Measurements from ENCODE around the gene RAC3.

The RAC3 gene

DNA sequence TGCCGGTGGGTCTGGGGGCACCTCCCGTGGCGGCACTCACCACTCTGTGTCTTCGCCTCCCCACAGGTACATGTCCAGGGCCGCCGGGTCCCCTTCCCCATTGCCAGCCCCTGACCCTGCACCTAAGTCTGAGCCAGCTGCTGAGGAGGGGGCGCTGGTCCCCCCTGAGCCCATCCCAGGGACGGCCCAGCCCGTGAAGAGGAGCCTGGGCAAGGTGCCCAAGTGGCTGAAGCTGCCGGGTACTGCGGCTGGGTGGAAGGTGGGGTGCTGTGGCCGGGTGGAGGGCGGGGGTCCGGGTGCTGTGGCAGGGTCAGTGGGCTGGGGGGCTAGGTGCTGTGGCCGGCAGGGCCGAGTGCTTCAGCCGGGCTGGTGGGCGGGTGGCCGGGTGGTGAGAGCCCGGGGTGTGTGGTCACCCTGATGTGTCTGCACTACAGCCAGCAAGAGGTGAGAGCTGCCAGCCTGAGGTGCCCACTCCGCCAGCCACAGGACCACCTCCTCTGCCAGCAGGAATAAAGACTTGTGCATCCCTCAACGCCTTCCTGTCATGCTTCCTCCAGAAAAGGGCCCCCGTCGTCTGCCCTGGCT, 14.5 kb upstream of the RAC3 start:
- no peak overlapping the region for H3K4me3 ChIP-seq (ENCODE audit: low read depth, low read length)
- TF ChIP-seq, protein P1, sequence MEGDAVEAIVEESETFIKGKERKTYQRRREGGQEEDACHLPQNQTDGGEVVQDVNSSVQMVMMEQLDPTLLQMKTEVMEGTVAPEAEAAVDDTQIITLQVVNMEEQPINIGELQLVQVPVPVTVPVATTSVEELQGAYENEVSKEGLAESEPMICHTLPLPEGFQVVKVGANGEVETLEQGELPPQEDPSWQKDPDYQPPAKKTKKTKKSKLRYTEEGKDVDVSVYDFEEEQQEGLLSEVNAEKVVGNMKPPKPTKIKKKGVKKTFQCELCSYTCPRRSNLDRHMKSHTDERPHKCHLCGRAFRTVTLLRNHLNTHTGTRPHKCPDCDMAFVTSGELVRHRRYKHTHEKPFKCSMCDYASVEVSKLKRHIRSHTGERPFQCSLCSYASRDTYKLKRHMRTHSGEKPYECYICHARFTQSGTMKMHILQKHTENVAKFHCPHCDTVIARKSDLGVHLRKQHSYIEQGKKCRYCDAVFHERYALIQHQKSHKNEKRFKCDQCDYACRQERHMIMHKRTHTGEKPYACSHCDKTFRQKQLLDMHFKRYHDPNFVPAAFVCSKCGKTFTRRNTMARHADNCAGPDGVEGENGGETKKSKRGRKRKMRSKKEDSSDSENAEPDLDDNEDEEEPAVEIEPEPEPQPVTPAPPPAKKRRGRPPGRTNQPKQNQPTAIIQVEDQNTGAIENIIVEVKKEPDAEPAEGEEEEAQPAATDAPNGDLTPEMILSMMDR (IDR thresholded peaks at IDR 0.05; ENCODE audit: low read depth, low read length) = no peak
- no peak for DNase-seq (ENCODE audit: low read depth, low spot score)
- in situ Hi-C loops (cut with HindIII; ENCODE audit: low sequenced_read_pairs) = no loop called here

DNA sequence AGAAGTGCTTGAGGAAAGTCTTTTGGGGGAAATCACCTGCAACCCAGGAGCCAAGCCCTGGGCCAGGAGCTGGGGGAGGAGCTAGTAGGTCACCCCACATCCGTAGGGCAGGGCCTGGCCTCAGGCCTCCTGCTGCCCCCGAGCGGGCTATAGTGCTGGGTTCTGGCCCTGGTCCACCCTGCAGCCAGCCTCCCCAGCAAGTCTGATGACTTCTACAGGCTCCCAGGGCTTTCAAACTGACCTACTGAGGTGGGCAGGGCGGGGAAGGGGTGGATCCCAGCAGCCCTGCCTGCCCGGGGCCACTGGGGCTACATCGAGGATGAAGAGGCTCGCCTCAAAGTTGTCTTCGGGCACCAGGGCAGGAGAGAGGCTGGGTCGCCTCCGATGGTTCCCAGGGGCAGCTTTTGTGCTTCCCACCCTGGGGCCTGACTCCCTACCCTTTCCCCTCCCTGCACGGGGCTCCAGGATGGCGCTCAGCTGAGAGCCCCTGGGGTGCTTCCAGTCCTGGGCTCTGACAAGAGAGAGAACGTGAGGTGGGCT, 13.8 kb upstream of the RAC3 start:
- in situ Hi-C loops (cut with HindIII; ENCODE audit: low sequenced_read_pairs) = no loop called here
- DNase-seq (ENCODE audit: low read depth, low spot score) = no peak
- TF ChIP-seq, protein P1 (IDR thresholded peaks at IDR 0.05; ENCODE audit: low read depth, low read length) = no peak
- no peak overlapping the region for H3K4me3 ChIP-seq (ENCODE audit: low read depth, low read length)

DNA sequence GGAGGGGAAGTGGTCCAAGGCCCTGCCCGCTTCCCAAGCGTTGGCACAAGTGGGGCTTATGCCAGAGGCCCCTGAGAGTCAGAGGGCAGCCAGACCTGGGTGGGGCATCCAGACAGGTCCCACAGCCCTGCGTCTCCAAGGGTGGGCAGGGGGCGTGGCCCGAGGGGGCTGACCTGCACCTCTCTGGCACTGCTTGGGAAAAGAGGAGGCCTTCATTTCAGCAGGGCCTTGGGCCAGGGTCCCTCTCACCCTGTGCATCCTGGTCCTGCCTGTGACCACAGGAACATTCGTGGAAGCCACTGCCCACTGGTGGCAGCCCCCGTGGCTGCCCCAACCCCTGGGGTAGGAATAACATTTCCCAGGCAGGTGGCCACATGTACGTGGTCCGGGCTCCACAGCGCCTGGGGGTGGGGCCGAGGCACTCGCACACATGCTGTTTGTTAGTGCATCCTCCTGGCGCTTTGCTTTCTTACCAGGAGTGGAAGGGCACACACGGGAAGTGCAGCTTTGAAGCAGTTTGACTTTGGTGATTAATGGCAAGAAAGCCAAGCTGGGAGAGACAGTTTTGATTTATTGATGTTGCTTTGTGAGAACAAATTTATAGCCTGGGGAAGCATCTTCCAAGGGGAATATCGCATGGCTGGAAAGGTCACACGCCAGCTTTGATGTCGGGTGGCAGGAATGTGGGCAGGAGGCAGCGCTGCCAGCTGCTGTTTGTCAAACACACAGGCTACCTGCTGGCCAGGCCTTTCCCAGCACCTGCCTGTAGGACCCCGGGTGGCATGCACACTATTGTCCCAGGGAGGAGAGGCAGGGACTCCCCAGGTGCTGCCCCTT, 13.1 kb upstream of the RAC3 start:
- TF ChIP-seq, protein P1 (IDR thresholded peaks at IDR 0.05; ENCODE audit: low read depth, low read length) = no peak
- no peak overlapping the region for H3K4me3 ChIP-seq (ENCODE audit: low read depth, low read length)
- in situ Hi-C loops (cut with HindIII; ENCODE audit: low sequenced_read_pairs) = no loop called here
- no peak for DNase-seq (ENCODE audit: low read depth, low spot score)

DNA sequence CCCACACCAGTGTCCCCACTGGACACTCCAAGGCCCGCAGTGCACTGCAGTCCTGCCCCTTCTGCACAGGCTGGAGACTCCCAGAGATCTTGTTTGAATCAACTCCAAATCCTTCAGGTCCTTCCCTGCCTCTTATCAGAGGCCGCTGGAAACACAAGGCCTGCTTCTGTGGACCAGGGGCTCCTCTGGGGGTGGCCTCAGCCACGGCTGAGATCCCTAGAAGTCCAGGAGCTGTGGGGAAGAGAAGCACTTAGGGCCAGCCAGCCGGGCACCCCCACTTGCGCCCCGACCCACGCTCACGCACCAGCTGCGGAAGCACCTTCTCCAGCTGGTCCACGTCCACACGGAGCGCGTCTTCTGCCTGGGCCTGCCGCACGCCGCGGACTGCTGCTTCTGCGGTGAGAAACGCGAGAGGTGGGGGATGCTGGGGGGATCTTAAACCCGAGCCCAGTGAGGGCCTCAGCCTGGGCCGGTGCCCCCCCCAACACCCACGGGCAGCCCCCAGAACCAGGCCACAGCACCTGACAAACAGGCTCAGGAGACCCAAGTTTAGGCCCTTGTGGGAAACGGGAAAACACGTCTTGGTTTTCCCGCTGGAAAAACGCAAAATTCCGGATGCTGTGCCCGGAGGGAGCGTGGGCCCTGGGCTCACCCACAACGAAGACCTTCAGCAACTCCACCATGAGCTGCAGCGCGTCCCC, 12.3 kb upstream of the RAC3 start:
- TF ChIP-seq, protein P1 (IDR thresholded peaks at IDR 0.05; ENCODE audit: low read depth, low read length) = no peak
- in situ Hi-C loops (cut with HindIII; ENCODE audit: low sequenced_read_pairs) = no loop called here
- DNase-seq (ENCODE audit: low read depth, low spot score) = no peak
- no peak overlapping the region for H3K4me3 ChIP-seq (ENCODE audit: low read depth, low read length)

DNA sequence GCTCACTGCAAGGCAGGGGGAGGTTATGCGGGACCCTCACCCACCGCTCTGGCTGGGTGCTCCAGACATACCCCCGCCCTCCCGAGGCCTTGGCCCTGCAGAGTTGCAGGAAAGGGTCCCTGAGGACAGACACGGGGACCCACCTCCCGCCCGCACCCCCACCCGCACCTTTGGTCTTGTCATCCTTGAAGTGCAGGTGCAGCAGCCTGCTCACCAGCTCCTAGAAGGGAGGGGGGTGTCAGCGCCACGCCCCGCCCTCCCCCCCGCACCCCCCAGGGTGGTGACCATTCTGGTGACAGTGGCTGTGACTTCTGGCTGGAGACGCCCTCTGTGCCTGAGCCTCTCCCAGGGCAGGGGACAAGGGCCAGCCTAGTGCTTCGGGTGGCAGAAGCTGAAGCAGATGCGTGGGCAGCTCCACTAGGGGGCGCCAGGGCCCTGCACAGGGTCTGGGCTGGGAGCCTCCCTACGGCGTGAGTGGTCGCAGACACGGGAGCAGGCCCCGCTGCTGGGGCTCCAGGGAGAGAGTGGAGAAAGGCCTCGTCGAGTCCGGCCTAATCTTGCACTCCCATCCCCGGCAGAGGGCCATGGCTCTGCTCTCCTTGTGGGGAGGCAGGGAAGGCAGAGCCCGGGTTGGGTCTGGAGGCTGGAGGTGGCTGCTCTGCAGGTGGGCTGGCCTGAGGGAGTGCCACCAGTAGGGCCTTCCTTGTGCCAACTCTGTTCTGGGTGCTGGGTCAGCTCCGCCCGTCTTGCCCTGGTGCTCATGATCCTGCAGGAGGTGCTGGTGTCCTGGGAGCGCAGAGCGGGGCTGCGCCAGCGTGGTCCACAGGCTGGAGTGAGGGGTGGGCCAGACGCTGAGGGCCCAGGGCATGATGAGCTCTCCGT, 11.5 kb upstream of the RAC3 start:
- in situ Hi-C loops (cut with HindIII; ENCODE audit: low sequenced_read_pairs) = no loop called here
- DNase-seq (ENCODE audit: low read depth, low spot score) = no peak
- TF ChIP-seq, protein P1 (IDR thresholded peaks at IDR 0.05; ENCODE audit: low read depth, low read length) = peak; percentile 88
- no peak overlapping the region for H3K4me3 ChIP-seq (ENCODE audit: low read depth, low read length)
